Measurements from ENCODE around the gene PLPPR3.

Gene PLPPR3

GRCh38 chr19:806815-807421, 14.8 kb downstream of the PLPPR3 start:
- no peak for DNase-seq

DNA sequence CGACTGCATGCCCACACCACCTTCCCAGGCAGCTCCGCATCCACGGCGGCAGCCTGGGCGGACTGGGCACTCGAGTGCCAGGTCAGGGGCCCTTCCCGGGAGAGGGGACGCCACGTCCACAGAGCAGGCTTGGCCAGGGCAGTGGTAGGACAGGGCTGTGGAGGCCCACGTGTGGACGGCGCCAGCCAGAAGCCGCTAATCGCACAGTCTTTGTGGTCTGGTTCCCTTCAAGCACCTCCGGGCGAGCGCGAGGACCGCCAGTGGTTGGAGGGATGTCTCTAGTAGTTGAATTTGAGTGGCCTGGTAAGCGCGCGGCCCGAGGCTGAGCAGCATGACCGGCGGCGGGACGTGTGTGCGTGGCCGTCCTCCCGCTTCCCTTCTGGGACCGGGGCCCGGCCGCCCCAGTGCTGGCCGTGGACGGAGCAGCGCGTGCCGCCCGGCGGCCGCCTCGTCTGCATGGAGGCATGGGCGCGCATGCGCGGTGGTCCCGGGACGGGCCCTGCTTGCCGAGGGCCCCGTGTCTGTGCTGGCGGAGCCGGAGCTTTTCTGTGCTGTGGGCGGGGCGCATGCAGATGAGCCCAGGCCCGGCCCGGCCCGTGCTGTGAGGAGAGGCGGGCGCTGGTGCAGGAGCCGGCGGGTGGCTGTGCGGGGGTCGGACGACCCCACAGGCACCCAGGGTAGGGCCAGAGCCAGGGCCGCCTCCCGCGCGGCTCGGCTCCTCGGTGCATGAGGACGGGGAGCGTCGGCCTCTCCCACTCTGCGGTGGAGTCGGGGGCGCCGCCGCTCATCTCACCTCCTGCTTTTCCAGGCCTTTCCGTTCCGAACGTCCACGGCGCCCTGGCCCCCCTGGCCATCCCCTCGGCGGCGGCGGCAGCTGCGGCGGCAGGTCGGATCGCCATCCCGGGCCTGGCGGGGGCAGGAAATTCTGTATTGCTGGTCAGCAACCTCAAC, 15.9 kb downstream of the PLPPR3 start:
- DNase-seq, result no peak

- DNase-seq, result no peak
These were observed 16.6 kb downstream of the PLPPR3 start for GRCh38 chr19:805166-805551.

GRCh38 chr19:804419-805165, 17.2 kb downstream of the PLPPR3 start:
- no peak for DNase-seq

- DNase-seq, result no peak
These were observed 17.9 kb downstream of the PLPPR3 start for GRCh38 chr19:803686-804418.

DNA sequence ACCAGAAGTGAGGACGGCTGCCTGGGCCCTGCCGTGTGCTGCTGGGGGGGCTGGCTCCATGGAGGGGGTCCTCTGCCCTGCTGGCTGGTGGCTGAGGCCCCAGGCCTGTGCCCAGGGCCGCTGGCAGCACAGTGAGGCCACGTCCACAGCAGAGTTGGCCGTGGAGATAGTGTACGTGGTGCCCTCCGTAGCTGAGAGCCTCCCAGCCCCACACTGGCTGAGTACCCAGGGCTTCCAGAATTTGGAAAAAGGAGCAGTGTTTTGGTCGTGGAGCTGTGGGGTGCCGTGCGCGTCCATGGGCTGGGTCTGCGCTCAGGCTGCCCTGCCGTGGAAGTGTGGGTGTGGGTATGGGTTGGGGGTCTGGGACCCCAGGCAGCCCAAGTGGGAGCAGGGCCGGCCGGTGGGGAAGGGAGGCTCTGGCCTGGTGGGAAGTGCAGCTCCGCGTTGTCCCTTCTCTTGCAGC, 18.6 kb downstream of the PLPPR3 start:
- no peak for DNase-seq

GRCh38 chr19:802498-803098, 19.2 kb downstream of the PLPPR3 start:
- no peak for DNase-seq

DNA sequence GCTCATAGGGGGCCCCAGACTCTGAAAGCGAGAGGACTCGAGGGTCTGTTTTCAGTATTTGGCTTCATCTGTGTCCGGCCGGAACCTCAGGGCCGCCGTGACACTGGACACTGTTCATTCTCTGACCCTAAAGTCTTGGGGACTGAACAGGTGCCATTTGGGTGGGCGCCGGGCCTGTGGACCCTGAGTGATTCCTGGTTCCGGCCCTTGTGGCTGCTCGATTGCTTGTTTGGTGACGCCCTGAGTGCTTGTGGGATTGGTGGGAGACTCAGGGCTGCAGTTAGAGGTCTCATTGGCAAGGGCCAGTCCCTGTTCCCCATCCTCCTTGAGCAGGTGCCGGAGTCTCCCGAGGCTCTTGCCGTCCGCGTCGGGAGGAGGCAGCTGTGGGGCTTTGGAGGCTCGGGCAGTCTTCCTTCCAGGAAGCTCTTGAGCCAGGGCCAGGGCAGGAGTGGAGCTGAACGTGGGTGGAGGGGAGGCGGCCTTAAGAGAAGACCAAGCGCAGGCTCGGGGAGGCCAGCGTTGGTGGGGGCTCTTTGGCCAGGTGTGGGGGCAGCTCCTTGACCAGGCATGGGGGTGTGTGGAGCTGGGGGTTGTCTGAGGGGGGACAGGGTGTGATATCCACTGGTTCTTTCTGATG, 19.8 kb downstream of the PLPPR3 start:
- DNase-seq, result no peak

DNA sequence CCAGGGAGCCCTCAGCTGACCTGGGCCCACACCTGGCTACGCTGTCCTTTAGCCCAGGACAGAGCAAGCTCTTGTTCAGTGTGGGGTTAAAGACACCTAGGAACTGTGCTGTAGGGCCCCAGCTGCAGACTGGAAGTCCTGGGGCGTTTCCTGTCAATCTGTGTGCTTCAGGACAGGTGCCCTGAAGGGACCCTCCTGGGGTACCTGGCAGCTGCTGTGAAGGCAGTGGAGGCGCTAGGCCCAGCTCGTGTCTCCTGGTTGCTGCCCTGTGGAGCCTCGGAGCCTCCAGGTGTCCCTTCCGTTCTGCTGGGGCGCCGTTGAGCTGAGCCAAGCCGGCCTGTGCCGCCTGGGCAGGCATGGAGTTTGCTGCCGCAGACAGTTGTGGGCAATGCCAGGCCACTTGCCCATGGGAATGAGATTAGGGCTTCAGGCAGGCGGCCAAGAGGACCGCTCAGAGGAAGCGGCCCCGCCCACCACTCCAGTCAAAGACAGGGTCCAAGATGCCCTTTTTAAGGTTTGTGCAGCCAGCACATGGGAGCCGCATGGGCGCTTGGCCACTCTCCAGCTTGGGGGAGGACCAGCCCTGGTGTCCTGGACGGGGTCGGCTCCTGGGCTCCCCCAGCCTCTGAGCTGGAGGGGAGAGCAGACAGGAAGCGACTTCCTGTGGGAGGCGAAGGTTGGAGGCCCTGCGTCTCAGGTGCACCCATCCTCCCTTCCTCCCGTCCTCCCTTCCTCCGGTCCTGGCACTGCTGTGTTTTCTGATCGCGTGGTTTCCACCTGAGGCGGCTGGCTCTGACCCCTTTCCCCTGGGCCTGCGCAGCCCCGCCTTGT, 20.5 kb downstream of the PLPPR3 start:
- DNase-seq, result no peak

DNA sequence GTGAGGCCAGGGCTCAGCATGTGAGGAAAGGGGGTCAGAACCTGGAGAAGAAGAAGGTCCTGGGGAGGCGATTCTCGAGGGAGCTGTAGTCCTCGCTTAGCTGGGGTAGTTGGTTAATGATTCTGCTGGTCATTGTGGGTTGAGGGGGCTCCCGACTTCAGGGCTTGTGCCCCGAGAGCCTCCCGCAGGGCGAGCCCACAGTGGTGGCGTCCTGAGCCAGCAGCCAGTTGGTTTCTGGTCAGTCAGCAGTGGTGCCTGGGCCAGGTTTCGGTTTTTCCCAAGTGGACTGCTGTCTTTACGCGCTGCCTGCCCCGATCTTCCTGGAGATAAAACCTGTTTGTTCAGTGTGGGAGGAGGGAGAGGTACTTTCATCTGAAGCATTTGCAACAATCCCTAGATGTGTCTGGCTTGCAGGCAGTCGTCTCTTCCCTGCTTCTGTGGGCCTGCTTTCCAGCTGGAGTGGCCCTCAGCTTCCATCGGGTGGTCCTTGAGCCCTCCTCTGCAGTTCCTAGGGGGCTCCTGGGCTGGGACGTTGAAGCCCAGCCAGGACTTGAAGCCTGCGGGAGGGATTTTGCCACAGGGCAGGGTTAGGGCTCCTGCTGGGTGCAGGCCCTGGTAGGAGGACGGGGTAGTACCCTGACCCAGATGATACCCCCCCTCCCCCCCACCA, 21.3 kb downstream of the PLPPR3 start:
- no peak for DNase-seq

DNA sequence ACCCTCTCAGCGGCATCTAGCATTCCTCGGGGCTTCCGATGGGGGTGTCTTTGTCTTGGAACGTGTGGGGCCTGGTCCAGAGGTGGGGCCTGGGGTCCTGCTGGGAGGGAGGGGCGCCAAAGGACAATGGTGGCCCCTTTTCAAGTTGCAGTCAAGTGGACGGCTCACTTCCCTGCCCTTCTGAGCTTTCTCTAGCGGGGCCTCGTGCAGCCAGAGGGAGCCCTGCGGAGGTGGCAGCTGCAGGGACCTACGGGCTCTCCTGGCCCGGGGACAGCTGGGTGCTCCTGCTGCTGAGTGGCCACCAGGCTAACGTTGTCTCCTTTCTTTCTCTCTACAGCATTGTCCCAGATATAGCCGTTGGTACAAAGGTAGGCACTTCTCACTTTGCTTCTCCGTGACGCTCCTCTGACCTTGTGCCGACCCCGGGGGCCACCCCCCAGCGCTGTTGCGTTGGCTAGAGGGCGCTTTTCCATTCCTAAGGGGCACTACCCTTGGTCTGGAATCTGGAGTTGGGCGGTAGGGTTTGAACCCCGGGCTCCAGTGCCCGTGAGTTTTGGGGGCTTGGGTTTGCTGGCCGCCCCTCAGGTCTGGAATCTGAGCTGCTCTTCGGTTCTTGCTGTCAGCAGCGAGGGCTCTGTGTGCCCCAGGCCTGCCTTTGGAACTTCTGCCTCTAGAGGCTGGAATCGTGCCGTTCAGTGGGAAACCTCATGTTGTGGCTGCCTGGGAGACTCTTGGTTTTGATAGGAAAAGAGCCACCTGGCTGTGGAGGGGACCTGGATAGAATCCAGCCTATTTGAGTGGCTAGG, 22.5 kb downstream of the PLPPR3 start:
- peak in 1 of 2 experiments; percentile 24 for DNase-seq

- no peak for DNase-seq
These were observed 23.2 kb downstream of the PLPPR3 start for GRCh38 chr19:798415-799075.

DNA sequence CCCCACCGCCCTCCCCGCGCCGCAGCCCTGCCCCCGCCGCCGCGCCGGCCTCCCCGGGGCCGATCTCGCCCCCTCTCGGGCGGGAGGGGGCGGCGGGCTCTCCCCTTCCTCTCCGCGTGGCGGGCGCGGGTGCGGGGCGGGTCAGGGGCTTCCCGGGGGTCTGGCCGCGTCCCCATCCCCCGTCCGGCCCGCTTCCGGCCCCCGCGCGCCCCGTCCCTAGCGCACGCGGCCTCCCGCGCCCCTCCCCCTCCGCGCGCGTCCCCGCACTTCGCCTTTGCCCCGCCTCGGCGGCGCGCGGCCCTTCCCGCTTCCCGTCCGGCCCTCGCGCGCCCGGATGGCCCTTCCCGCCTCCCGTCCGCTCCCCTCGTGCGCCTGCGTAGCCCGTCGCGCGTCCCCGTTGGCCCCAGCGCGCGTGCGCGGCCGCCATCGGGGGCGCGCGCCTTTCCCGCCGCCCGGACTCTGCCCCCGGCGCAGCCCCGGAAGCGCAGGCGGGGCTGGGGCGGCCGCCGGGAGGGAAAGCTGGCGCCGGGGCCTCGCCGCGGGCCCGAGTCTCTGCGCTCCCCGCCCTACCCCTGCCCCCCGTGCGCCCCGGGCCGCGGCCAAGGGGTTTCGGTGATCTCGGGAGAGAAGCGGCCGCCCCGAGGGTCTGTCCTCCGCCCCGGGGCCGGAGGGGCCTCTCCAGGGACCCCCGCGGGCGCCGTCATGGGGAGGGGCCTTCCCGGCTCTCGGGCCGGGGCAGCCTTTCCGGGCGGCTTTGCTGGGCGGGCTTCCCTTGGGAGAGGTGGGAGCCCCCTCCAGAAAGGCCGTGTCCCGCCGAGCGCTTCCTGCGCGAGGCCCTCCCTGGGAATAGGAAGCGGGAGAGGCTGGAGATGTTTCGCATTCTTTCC, 24.0 kb downstream of the PLPPR3 start:
- peak; percentile 68 to 72 for DNase-seq

DNA sequence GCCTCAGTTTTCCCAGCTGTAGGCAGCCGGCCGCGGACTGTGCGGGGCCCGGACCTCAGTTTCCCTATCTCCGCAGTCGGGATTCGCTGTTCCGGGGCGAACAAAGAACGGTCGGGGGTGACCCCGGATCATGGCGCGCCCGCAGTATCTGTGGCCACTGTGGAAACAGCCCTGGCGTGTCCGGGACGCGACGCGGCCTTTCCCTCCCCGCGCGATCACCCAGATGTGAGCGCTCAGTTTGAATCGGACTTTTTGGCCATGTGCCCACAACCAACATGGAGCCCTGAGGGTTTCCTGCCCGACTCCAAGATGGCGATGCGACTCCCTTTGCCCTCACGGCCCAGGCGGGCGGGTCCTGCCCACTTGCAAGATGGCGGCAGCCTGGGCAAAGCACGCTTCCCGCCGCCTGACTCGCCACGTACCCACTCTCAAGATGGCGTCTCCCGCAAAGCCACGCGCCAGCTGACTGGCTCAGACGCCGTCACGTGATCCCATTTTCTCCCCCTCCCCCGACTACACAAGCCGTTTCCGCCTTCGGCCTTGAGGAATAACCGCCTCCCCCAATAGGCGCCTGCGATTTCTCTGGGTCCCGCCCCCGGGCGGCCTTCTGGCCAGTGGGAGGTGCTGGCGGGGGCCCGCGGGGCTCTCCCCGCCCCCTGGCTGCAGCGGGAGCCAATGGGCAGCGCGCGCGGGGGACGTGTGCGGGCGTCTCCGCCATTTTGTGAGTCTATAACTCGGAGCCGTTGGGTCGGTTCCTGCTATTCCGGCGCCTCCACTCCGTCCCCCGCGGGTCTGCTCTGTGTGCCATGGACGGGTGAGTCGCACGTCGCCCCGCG, 24.8 kb downstream of the PLPPR3 start, which contains the start of gene PTBP1:
TSS of gene PTBP1 (plus strand) at position 761 of the 836 bp plus-strand sequence. CDS start at position 807, 46 bp downstream.
- peak; percentile 99 for DNase-seq

GRCh38 chr19:795691-796581, 25.8 kb downstream of the PLPPR3 start:
- no peak for DNase-seq
